HEK293 (cell line): ENCODE data around the gene FAM83F.
"Not testable (repeated sequence)": the region's sequence is repeated elsewhere in the genome, so short reads cannot be mapped to it uniquely, and the experiment has no call there.

Experiments
- CTCF ChIA-PET: fragments of 350-600 bp; formaldehyde crosslinking; extraction: SDS; loops from one replicate; lab custom pipeline; 2021; ENCODE audit warnings: antibody characterized with exemption; lab: Yijun Ruan, JAX
- POLR2A ChIA-PET: fragments of 300-600 bp; formaldehyde crosslinking; extraction: SDS; loops from one replicate; lab custom pipeline; 2020; ENCODE audit warnings: antibody characterized with exemption, inconsistent platforms; lab: Yijun Ruan, JAX
- H3K27ac ChIP-seq: fragments of 200-500 bp; sonication (Bioruptor generic); 2 replicates; pipeline ENCODE4 v1.5.1; 2014; ENCODE audit warnings: low read depth, low read length, control low read depth, inconsistent platforms; ENCODE audit errors: extremely low read depth
- H3K36me3 ChIP-seq, 2 experiments: fragments of 200-500 bp in 1 of 2; sonication (Bioruptor generic) in 1 of 2; 1 replicate in 1 of 2; 2 replicates in 1 of 2; pipeline ENCODE4 v1.5.1; 2014 to 2017; ENCODE audit warnings: inconsistent platforms in 2 of 2, low read length in 2 of 2; ENCODE audit not compliant: control insufficient read depth in 2 of 2, insufficient read depth in 1 of 2
- H3K4me1 ChIP-seq: fragments of 200-500 bp; sonication (Bioruptor generic); 2 replicates; pipeline ENCODE4 v1.5.1; 2014; ENCODE audit warnings: mild to moderate bottlenecking, low read length, inconsistent platforms; ENCODE audit not compliant: control insufficient read depth, insufficient read depth
- H3K4me3 ChIP-seq: 2 replicates; pipeline ENCODE4 v1.5.1; 2011; ENCODE audit warnings: low read depth, mild to moderate bottlenecking, control low read depth, low read length, moderate library complexity
- H3K9me3 ChIP-seq: fragments of 200-500 bp; sonication (Bioruptor generic); 2 replicates; pipeline ENCODE4 v1.5.1; 2014; ENCODE audit warnings: low read depth, low read length, inconsistent platforms; ENCODE audit not compliant: control insufficient read depth, insufficient read depth
- EGR2 ChIP-seq: fragments of 450-650 bp; formaldehyde crosslinking; IDR thresholded peaks from 2 replicates; pipeline ENCODE4 v1.5.1; 2016; ENCODE audit warnings: low read depth, missing biosample characterization, missing genetic modification characterization
- ELK4 ChIP-seq: IDR thresholded peaks from 2 replicates; pipeline ENCODE4 v1.6.1; 2011; ENCODE audit warnings: mild to moderate bottlenecking, low read depth, low read length, borderline replicate concordance
- FEZF1 ChIP-seq: fragments of 450-650 bp; formaldehyde crosslinking; IDR thresholded peaks from 2 replicates; pipeline ENCODE4 v1.5.1; 2016; ENCODE audit warnings: missing biosample characterization, missing genetic modification characterization
- GLIS1 ChIP-seq: fragments of 450-650 bp; formaldehyde crosslinking; IDR thresholded peaks from 2 replicates; pipeline ENCODE4 v1.5.1; 2016; ENCODE audit warnings: missing biosample characterization, missing genetic modification characterization
- HOXD13 ChIP-seq: sonication (generic); formaldehyde crosslinking; IDR thresholded peaks from 2 replicates; pipeline ENCODE4 v1.8.0; 2022; ENCODE audit warnings: missing genetic modification reagents, borderline replicate concordance
- IKZF3 ChIP-seq: fragments of 450-650 bp; IDR thresholded peaks from 2 replicates; pipeline ENCODE4 v1.5.0; 2018; ENCODE audit warnings: missing biosample characterization, mild to moderate bottlenecking, missing genetic modification characterization, moderate library complexity
- KLF16 ChIP-seq: fragments of 450-650 bp; formaldehyde crosslinking; IDR thresholded peaks from 2 replicates; pipeline ENCODE4 v1.5.1; 2017; ENCODE audit warnings: missing biosample characterization, missing genetic modification characterization
- KLF9 ChIP-seq: fragments of 450-650 bp; formaldehyde crosslinking; IDR thresholded peaks from 2 replicates; pipeline ENCODE4 v1.5.1; 2016; ENCODE audit warnings: missing biosample characterization, missing genetic modification characterization, low read depth
- MYNN ChIP-seq: fragments of 450-650 bp; formaldehyde crosslinking; IDR thresholded peaks from 2 replicates; pipeline ENCODE4 v1.5.1; 2016; ENCODE audit warnings: missing biosample characterization, missing genetic modification characterization, borderline replicate concordance
- MZF1 ChIP-seq: fragments of 450-650 bp; formaldehyde crosslinking; IDR thresholded peaks from 2 replicates; pipeline ENCODE4 v1.5.1; 2017; ENCODE audit warnings: missing biosample characterization, missing genetic modification characterization, borderline replicate concordance
- OVOL3 ChIP-seq: fragments of 450-650 bp; formaldehyde crosslinking; IDR thresholded peaks from 2 replicates; pipeline ENCODE4 v1.5.1; 2016; ENCODE audit warnings: missing biosample characterization, missing genetic modification characterization
- PRDM6 ChIP-seq: fragments of 450-650 bp; formaldehyde crosslinking; IDR thresholded peaks from 2 replicates; pipeline ENCODE4 v1.5.1; 2017; ENCODE audit warnings: missing biosample characterization, missing genetic modification characterization
- SP3 ChIP-seq: fragments of 450-650 bp; formaldehyde crosslinking; IDR thresholded peaks from 2 replicates; pipeline ENCODE4 v1.5.1; 2016; ENCODE audit warnings: missing biosample characterization, missing genetic modification characterization
- TRIM28 ChIP-seq: IDR thresholded peaks from 2 replicates; pipeline ENCODE4 v1.6.1; 2011; ENCODE audit warnings: low read length, control low read depth, borderline replicate concordance
- ZBTB1 ChIP-seq: fragments of 450-650 bp; formaldehyde crosslinking; IDR thresholded peaks from 2 replicates; pipeline ENCODE4 v1.5.1; 2016; ENCODE audit warnings: missing biosample characterization, missing genetic modification characterization
- ZNF211 ChIP-seq: fragments of 450-650 bp; formaldehyde crosslinking; IDR thresholded peaks from 2 replicates; pipeline ENCODE4 v1.5.1; 2016; ENCODE audit warnings: low read depth, missing biosample characterization, missing genetic modification characterization
- ZNF311 ChIP-seq: fragments of 450-650 bp; formaldehyde crosslinking; IDR thresholded peaks from 2 replicates; pipeline ENCODE4 v1.5.1; 2017; ENCODE audit warnings: missing biosample characterization, missing genetic modification characterization, borderline replicate concordance
- ZNF354C ChIP-seq: fragments of 450-650 bp; formaldehyde crosslinking; IDR thresholded peaks from 2 replicates; pipeline ENCODE4 v1.5.1; 2016; ENCODE audit warnings: missing biosample characterization, missing genetic modification characterization, low read depth, borderline replicate concordance
- ZNF423 ChIP-seq: fragments of 450-650 bp; formaldehyde crosslinking; IDR thresholded peaks from 2 replicates; pipeline ENCODE4 v1.5.1; 2016; ENCODE audit warnings: missing biosample characterization, missing genetic modification characterization
- ZNF548 ChIP-seq: fragments of 450-650 bp; formaldehyde crosslinking; IDR thresholded peaks from 2 replicates; pipeline ENCODE4 v1.5.1; 2016; ENCODE audit warnings: missing biosample characterization, missing genetic modification characterization
- ZNF558 ChIP-seq: fragments of 450-650 bp; formaldehyde crosslinking; IDR thresholded peaks from 2 replicates; pipeline ENCODE4 v1.5.1; 2016; ENCODE audit warnings: missing biosample characterization, missing genetic modification characterization
- ZNF560 ChIP-seq: fragments of 450-650 bp; formaldehyde crosslinking; IDR thresholded peaks from 2 replicates; pipeline ENCODE4 v1.5.1; 2017; ENCODE audit warnings: missing biosample characterization, missing genetic modification characterization, borderline replicate concordance
- ZNF654 ChIP-seq: fragments of 450-650 bp; formaldehyde crosslinking; IDR thresholded peaks from 2 replicates; pipeline ENCODE4 v1.5.1; 2016; ENCODE audit warnings: low read depth, missing biosample characterization, missing genetic modification characterization
- ZNF670 ChIP-seq: fragments of 450-650 bp; formaldehyde crosslinking; IDR thresholded peaks from 2 replicates; pipeline ENCODE4 v1.5.1; 2016; ENCODE audit warnings: missing biosample characterization, missing genetic modification characterization, low read depth
- ZSCAN4 ChIP-seq: fragments of 450-650 bp; formaldehyde crosslinking; IDR thresholded peaks from 2 replicates; pipeline ENCODE4 v1.5.1; 2017; ENCODE audit warnings: missing biosample characterization, missing genetic modification characterization

Gene FAM83F

GRCh38 chr22:39991159-39991860 lies 3.4 kb upstream of the FAM83F start:
- H3K9me3 ChIP-seq, result no peaks in the 10 kb centered on the region
- H3K4me3 ChIP-seq, result no peak overlapping the region
- H3K36me3 ChIP-seq, result no peaks in the 10 kb centered on the region
- H3K4me1 ChIP-seq, result no peaks in the 10 kb centered on the region
- ChIA-PET CTCF (interaction anchor here (0.7 to 1.0 kb wide), 2 partner anchors 10 to 58 kb away, joined by 3 to 5 read pairs; no protein-coding TSS in a partner anchor), POLR2A (no interaction called here)
- TF ChIP-seq PRDM6, result no peak
- TF ChIP-seq ZNF558, result no peak
- TF ChIP-seq MYNN, result no peak
- TF ChIP-seq ZNF311 (tag by site-specific recombination), result no peak
- TF ChIP-seq ELK4, result no peak
- TF ChIP-seq FEZF1 (tag by site-specific recombination), result no peak
- TF ChIP-seq ZBTB1, result no peak
- no peak for TF ChIP-seq GLIS1 (tag by site-specific recombination)
- no peak for TF ChIP-seq ZNF211
- no peak for TF ChIP-seq OVOL3
- TF ChIP-seq ZNF654 (tag by site-specific recombination), result no peak
- TF ChIP-seq IKZF3, result no peak
- TF ChIP-seq TRIM28, result no peak
- TF ChIP-seq ZNF423 (tag by site-specific recombination), result no peak
- no peak for TF ChIP-seq EGR2 (tag by site-specific recombination)
- TF ChIP-seq ZNF560 (tag by site-specific recombination), result no peak
- TF ChIP-seq ZSCAN4 (tag by site-specific recombination), result no peak
- TF ChIP-seq KLF16 (tag by site-specific recombination), result no peak
- TF ChIP-seq ZNF670 (tag by site-specific recombination), result no peak
- TF ChIP-seq, all 188 proteins: peak for 0
- no peak overlapping the region for H3K27ac ChIP-seq

- 0 out of 2 replicates have a peak, but pooled peaks cover 3% of the 10 kb centered on the region for H3K4me1 ChIP-seq
- ChIA-PET CTCF (interaction anchor here (0.6 to 0.7 kb wide), 2 partner anchors 59 to 364 kb away, joined by 3 to 5 read pairs; no protein-coding TSS in a partner anchor), POLR2A (no interaction called here)
Observed at GRCh38 chr22:39992088-39992826, 2.5 kb upstream of the FAM83F start.

GRCh38 chr22:39992894-39993293 lies 1.9 kb upstream of the FAM83F start:
- H3K4me3 ChIP-seq, POLR2A ChIA-PET, H3K27ac ChIP-seq, H3K36me3 ChIP-seq, H3K4me1 ChIP-seq, H3K9me3 ChIP-seq: not testable (repeated sequence)
- CTCF ChIA-PET, result interaction anchor here (0.5 to 1.6 kb wide), 2 partner anchors 16 to 66 kb away, joined by 4 to 5 read pairs; no protein-coding TSS in a partner anchor

More at GRCh38 chr22:39992088-39992826, 2.5 kb upstream of the FAM83F start:
- Histone ChIP-seq H3K9me3 (no peaks in the 10 kb centered on the region), H3K27ac (no peak overlapping the region), H3K4me3 (no peak overlapping the region), H3K36me3 (no peaks in the 10 kb centered on the region)
- TF ChIP-seq ZNF354C (tag by site-specific recombination) (no peak), KLF9 (tag by site-specific recombination) (no peak), MZF1 (tag by site-specific recombination) (peak; percentile 86; the same call in 1 of the 2 replicates), ZNF548 (tag by site-specific recombination) (no peak), OVOL3 (no peak), SP3 (tag by site-specific recombination) (no peak), HOXD13 (CRISPR knock-in tag) (no peak)
